ENCODE data around the gene ST6GALNAC2.

- TF ChIP-seq CTCF (IDR thresholded peaks at IDR 0.05) = no peak
- no peak for TF ChIP-seq POLR2A (IDR thresholded peaks at IDR 0.05)
- peak in 2 of 3 donors; percentile 26 to 31 for TF ChIP-seq POLR2AphosphoS5 (IDR thresholded peaks at IDR 0.05)
- TF ChIP-seq EP300 (IDR thresholded peaks at IDR 0.05) = no peak
Observed at GRCh38 chr17:76524598-76525512, 60.8 kb downstream of the ST6GALNAC2 start.

Measured in stomach (tissue), 4 donors.